ENCODE data around the gene TIE1.
A peak's percentile ranks its signal among the peaks of the same experiment; 100 is the strongest.

TIE1 gene

DNA sequence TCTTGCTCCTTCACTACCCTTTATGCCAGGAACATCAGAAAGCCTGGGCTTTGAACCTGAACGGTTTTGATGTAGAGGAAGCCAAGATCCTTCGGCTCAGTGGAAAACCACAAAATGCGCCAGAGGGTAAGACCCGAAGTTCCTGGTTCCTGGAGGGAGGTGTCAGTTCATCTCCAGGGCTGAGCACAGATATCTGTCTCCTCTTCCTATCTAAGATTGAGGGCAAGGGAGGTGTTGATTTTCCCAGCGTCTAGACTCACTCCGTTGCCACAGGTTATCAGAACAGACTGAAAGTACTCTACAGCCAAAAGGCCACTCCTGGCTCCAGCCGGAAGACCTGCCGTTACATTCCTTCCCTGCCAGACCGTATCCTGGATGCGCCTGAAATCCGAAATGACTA, 58.9 kb downstream of the TIE1 start:
- Histone ChIP-seq H4K8ac (ENCODE audit: low read depth, low read length) (no peak overlapping the region), H3K27me3 (ENCODE audit: insufficient read depth, low read length) (no peaks in the 10 kb centered on the region), H3K4me2 (ENCODE audit: low read length) (peak overlapping the region; percentile 66), H2AK5ac (ENCODE audit: low read length) (no peak overlapping the region), H4K12ac (ENCODE audit: low read depth, low read length) (no peak overlapping the region), H2BK5ac (ENCODE audit: low read depth, low read length, poor library complexity) (no peak overlapping the region), H3K9ac (ENCODE audit: low read length) (no peak overlapping the region), H3K14ac (ENCODE audit: low read length) (no peak overlapping the region), H3K36me3 (ENCODE audit: control insufficient read depth in 1 of 2, insufficient read depth in 2 of 2, low read length in 2 of 2) (peaks cover 30 to 45% of the 10 kb centered on the region in 2 experiments), H2BK120ac (ENCODE audit: insufficient read depth, low read length, poor library complexity) (no peak overlapping the region), H3K79me1 (ENCODE audit: low read length) (peaks cover 8% of the 10 kb centered on the region), H4K91ac (ENCODE audit: low read depth, low read length) (no peak overlapping the region), H3K27ac (ENCODE audit: low read depth, low read length) (no peak overlapping the region), H2AFZ (ENCODE audit: insufficient read depth, low read length, poor library complexity) (no peak overlapping the region), H3K79me2 (ENCODE audit: control insufficient read depth, insufficient read depth, low read length, poor library complexity) (peaks cover 6% of the 10 kb centered on the region), H3K9me3 (ENCODE audit: insufficient read depth, low read depth, low read length) (peaks cover 2% of the 10 kb centered on the region), H3K4me1 (ENCODE audit: control insufficient read depth in 1 of 2, insufficient read depth in 2 of 2, low read length in 2 of 2) (peaks cover 6 to 21% of the 10 kb centered on the region in 2 experiments), H3K23ac (ENCODE audit: low read length) (no peak overlapping the region), H3K4me3 (ENCODE audit: low read depth, low read length) (peak overlapping the region; percentile 91), H2BK12ac (ENCODE audit: low read length) (no peak overlapping the region), H3K4ac (ENCODE audit: low read depth, low read length) (peak overlapping the region; percentile 11), H3K18ac (ENCODE audit: low read length) (no peak overlapping the region)
- DNase-seq, result no peak
- WGBS (ENCODE audit: extremely low coverage, insufficient coverage, insufficient read length), result no CpG with 5 or more reads among the region's 11 CpGs

DNA sequence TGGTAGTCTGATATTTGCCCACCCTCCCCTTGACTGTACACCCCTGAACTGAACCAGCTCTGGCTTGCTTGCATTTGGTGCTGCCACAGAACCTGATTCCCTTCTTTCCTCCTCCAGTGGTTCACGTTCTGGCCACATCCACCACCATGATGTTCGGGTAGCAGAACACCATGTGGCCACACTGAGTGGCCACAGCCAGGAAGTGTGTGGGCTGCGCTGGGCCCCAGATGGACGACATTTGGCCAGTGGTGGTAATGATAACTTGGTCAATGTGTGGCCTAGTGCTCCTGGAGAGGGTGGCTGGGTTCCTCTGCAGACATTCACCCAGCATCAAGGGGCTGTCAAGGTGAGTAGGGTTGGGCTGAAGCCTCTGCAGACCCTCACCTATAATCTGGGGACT, 59.8 kb downstream of the TIE1 start:
- Histone ChIP-seq H3K27me3 (ENCODE audit: insufficient read depth, low read length) (no peaks in the 10 kb centered on the region), H3K79me1 (ENCODE audit: low read length) (peaks cover 8% of the 10 kb centered on the region), H3K27ac (ENCODE audit: low read depth, low read length) (no peak overlapping the region), H3K79me2 (ENCODE audit: control insufficient read depth, insufficient read depth, low read length, poor library complexity) (peaks cover 8% of the 10 kb centered on the region), H3K14ac (ENCODE audit: low read length) (no peak overlapping the region), H3K4ac (ENCODE audit: low read depth, low read length) (peak overlapping the region; percentile 19), H3K18ac (ENCODE audit: low read length) (no peak overlapping the region), H3K23ac (ENCODE audit: low read length) (no peak overlapping the region), H2AFZ (ENCODE audit: insufficient read depth, low read length, poor library complexity) (no peak overlapping the region), H2AK5ac (ENCODE audit: low read length) (no peak overlapping the region), H4K91ac (ENCODE audit: low read depth, low read length) (no peak overlapping the region), H3K4me2 (ENCODE audit: low read length) (peak overlapping the region; percentile 66), H3K4me3 (ENCODE audit: low read depth, low read length) (no peak overlapping the region), H4K12ac (ENCODE audit: low read depth, low read length) (no peak overlapping the region), H2BK12ac (ENCODE audit: low read length) (no peak overlapping the region), H2BK120ac (ENCODE audit: insufficient read depth, low read length, poor library complexity) (no peak overlapping the region), H2BK5ac (ENCODE audit: low read depth, low read length, poor library complexity) (no peak overlapping the region), H3K4me1 (ENCODE audit: control insufficient read depth in 1 of 2, insufficient read depth in 2 of 2, low read length in 2 of 2) (peaks cover 13 to 25% of the 10 kb centered on the region in 2 experiments), H4K8ac (ENCODE audit: low read depth, low read length) (no peak overlapping the region), H3K36me3 (ENCODE audit: control insufficient read depth in 1 of 2, insufficient read depth in 2 of 2, low read length in 2 of 2) (peaks cover 35 to 54% of the 10 kb centered on the region in 2 experiments), H3K9me3 (ENCODE audit: insufficient read depth, low read depth, low read length) (peaks cover 2% of the 10 kb centered on the region), H3K9ac (ENCODE audit: low read length) (peak overlapping the region; percentile 17)
- WGBS (ENCODE audit: extremely low coverage, insufficient coverage, insufficient read length), result no CpG with 5 or more reads among the region's 4 CpGs
- DNase-seq, result no peak

DNA sequence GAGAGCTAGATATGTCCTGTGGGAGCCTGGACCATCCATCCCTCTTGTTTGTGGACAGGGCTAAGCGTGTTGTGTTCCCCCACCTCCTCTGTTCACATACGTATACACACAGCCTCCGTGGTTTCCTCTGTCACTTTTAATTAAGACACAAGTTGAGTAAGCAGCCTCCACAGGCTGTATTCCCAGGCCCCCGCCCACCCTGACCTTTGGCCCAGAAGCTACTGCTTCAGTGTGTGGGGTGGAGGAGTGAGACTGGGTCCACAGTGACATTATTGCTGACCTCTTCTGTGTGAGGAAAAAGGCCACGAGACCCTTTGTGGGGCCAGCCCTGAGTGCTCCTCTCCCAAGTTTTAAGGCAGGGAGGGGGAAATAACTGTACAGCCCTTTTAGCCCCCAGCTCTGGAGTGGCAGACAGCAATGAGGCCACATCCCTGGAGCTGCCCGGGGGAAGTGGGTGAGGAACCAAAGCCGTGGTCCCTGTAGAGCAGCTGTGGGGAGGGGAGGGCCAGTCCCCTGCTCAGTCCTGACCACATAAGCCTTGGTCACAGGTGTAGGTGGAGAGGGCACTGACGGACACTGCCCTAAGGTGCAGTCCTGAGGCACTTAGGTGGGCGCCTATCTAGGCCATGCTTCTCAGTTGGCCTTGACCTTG, 62.6 kb downstream of the TIE1 start:
- Histone ChIP-seq H3K27me3 (ENCODE audit: insufficient read depth, low read length) (no peaks in the 10 kb centered on the region), H3K4me3 (ENCODE audit: low read depth, low read length) (no peak overlapping the region), H2BK120ac (ENCODE audit: insufficient read depth, low read length, poor library complexity) (no peak overlapping the region), H3K4me1 (ENCODE audit: control insufficient read depth in 1 of 2, insufficient read depth in 2 of 2, low read length in 2 of 2) (peaks cover 27 to 37% of the 10 kb centered on the region in 2 experiments), H2BK12ac (ENCODE audit: low read length) (no peak overlapping the region), H3K27ac (ENCODE audit: low read depth, low read length) (no peak overlapping the region), H3K9me3 (ENCODE audit: insufficient read depth, low read depth, low read length) (peaks cover 2% of the 10 kb centered on the region), H4K91ac (ENCODE audit: low read depth, low read length) (no peak overlapping the region), H2BK5ac (ENCODE audit: low read depth, low read length, poor library complexity) (no peak overlapping the region), H2AK5ac (ENCODE audit: low read length) (no peak overlapping the region), H3K18ac (ENCODE audit: low read length) (no peak overlapping the region), H3K9ac (ENCODE audit: low read length) (no peak overlapping the region), H3K4ac (ENCODE audit: low read depth, low read length) (no peak overlapping the region), H3K79me2 (ENCODE audit: control insufficient read depth, insufficient read depth, low read length, poor library complexity) (peaks cover 19% of the 10 kb centered on the region), H4K12ac (ENCODE audit: low read depth, low read length) (no peak overlapping the region), H3K36me3 (ENCODE audit: control insufficient read depth in 1 of 2, insufficient read depth in 2 of 2, low read length in 2 of 2) (peaks cover 35 to 54% of the 10 kb centered on the region in 2 experiments), H3K23ac (ENCODE audit: low read length) (no peak overlapping the region), H2AFZ (ENCODE audit: insufficient read depth, low read length, poor library complexity) (no peak overlapping the region), H3K79me1 (ENCODE audit: low read length) (peaks cover 21% of the 10 kb centered on the region), H3K14ac (ENCODE audit: low read length) (no peak overlapping the region), H3K4me2 (ENCODE audit: low read length) (no peak overlapping the region), H4K8ac (ENCODE audit: low read depth, low read length) (no peak overlapping the region)
- no peak for DNase-seq
- WGBS (ENCODE audit: extremely low coverage, insufficient coverage, insufficient read length), result no CpG with 5 or more reads among the region's 9 CpGs

DNA sequence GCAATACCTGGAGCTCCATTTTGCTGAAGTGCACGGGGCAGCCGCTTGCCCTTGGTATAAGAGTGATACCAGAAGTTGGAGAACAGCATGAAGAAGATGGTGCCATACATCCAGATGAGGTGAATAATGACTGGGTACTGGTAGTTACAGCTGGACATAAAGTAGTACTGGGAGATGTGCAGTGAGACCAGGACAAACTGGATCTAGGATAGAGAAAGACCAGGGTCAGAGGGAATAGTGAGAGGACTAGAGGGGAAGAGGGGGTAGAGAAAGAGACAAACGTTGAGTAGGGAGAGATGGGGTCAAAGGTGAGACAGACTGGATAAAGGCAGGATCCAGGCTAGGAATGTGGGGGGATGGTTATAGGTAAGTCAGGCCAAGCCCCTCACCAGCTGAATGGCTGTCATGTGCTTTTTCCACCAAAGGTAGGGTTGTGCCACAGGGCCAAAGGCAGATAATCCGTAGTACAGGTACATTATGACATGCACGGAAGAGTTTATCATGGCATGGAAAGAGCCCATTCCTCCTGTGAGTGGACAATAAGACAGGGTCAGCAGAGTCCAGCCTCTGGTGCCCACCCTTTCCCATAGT, 63.2 kb downstream of the TIE1 start:
- no peak overlapping the region for H3K14ac ChIP-seq (ENCODE audit: low read length)

More for the DNA sequence above, 63.2 kb downstream of the TIE1 start:
- H3K23ac ChIP-seq (ENCODE audit: low read length), result no peak overlapping the region
- H3K79me1 ChIP-seq (ENCODE audit: low read length), result peaks cover 22% of the 10 kb centered on the region
- H3K9ac ChIP-seq (ENCODE audit: low read length), result no peak overlapping the region
- no peak overlapping the region for H2BK120ac ChIP-seq (ENCODE audit: insufficient read depth, low read length, poor library complexity)
- H3K4ac ChIP-seq (ENCODE audit: low read depth, low read length), result no peak overlapping the region
- H3K4me3 ChIP-seq (ENCODE audit: low read depth, low read length), result no peak overlapping the region
- no peak overlapping the region for H4K91ac ChIP-seq (ENCODE audit: low read depth, low read length)
- peaks cover 17% of the 10 kb centered on the region for H3K79me2 ChIP-seq (ENCODE audit: control insufficient read depth, insufficient read depth, low read length, poor library complexity)
- WGBS (ENCODE audit: extremely low coverage, insufficient coverage, insufficient read length), result no CpG with 5 or more reads among the region's 5 CpGs
- no peak overlapping the region for H3K18ac ChIP-seq (ENCODE audit: low read length)
- H3K27me3 ChIP-seq (ENCODE audit: insufficient read depth, low read length), result no peaks in the 10 kb centered on the region
- no peak overlapping the region for H2AK5ac ChIP-seq (ENCODE audit: low read length)
- H2BK5ac ChIP-seq (ENCODE audit: low read depth, low read length, poor library complexity), result no peak overlapping the region
- H4K8ac ChIP-seq (ENCODE audit: low read depth, low read length), result no peak overlapping the region
- peaks cover 35 to 54% of the 10 kb centered on the region in 2 experiments for H3K36me3 ChIP-seq (ENCODE audit: control insufficient read depth in 1 of 2, insufficient read depth in 2 of 2, low read length in 2 of 2)
- peaks cover 31 to 42% of the 10 kb centered on the region in 2 experiments for H3K4me1 ChIP-seq (ENCODE audit: control insufficient read depth in 1 of 2, insufficient read depth in 2 of 2, low read length in 2 of 2)
- H3K9me3 ChIP-seq (ENCODE audit: insufficient read depth, low read depth, low read length), result peaks cover 2% of the 10 kb centered on the region
- H2AFZ ChIP-seq (ENCODE audit: insufficient read depth, low read length, poor library complexity), result no peak overlapping the region
- DNase-seq, result no peak
- no peak overlapping the region for H2BK12ac ChIP-seq (ENCODE audit: low read length)
- H3K4me2 ChIP-seq (ENCODE audit: low read length), result no peak overlapping the region
- no peak overlapping the region for H3K27ac ChIP-seq (ENCODE audit: low read depth, low read length)
- no peak overlapping the region for H4K12ac ChIP-seq (ENCODE audit: low read depth, low read length)
